ENCODE data around the gene TPK1. TPM values are rescaled to one million over a fixed set of nuclear protein-coding genes. Genes with fewer than 3 reads are reported as not detected.

The TPK1 gene
- total RNA-seq, 1 donor from 2014 or later: 7.3 TPM

DNA sequence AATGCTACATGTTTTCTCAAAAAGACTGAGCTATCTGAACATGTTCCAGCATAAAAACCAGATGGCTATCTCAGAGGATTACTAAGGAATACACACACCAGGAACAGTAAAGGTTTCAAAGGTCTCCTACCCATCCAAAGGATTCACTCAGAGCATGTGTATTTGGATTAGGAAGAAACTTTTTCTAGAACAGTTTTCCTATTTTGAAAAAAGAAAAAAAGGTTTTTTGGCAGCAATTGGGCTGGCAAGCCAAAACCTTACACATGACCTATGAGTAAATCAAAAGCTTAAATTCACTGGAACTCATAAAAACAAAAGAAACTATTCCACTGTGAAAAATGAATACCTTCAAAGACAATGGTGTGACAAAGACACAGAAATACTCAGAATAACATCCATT is 9.6 kb downstream of the TPK1 start:
- Histone ChIP-seq H3K27me3 (ENCODE audit: control insufficient read depth in 3 of 3, insufficient read depth in 3 of 3, low read length in 3 of 3) (no peaks in the 10 kb centered on the region), H3K36me3 (ENCODE audit: control insufficient read depth in 3 of 3, insufficient read depth in 3 of 3, low read length in 3 of 3) (no peaks in the 10 kb centered on the region), H3K9me3 (ENCODE audit: control insufficient read depth in 3 of 3, low read length in 3 of 3) (no peaks in the 10 kb centered on the region), H3K27ac (ENCODE audit: low read depth, low read length) (no peak overlapping the region), H3K4me1 (ENCODE audit: control insufficient read depth in 3 of 3, insufficient read depth in 3 of 3, low read length in 3 of 3) (peaks cover 0 to 3% (median 0%) of the 10 kb centered on the region in 3 donors), H3K4me3 (ENCODE audit: low read length in 3 of 3) (no peak overlapping the region), H3K9ac (ENCODE audit: low read depth in 1 of 3, low read length in 3 of 3) (no peak overlapping the region)

DNA sequence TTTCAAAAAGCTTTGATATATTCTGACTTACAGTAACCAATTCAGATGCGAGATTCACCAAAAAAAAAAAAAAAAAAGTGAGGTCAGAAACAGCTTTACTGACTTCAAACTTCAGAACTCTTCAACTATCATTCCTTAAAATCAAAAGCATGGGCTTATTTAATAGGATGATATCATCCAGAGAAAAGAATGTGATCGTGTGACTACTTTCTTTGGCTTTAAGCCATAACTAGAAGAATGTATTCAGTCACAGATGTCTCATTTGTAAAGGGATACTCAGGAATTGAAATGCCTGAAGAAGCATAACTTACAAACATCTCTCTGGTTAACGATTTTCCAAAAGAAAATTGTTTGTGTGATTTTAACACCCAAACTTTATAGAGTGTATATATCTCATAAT is 11.5 kb downstream of the TPK1 start:
- no peak overlapping the region for H3K4me3 ChIP-seq (ENCODE audit: low read length in 3 of 3)
- H3K27ac ChIP-seq (ENCODE audit: low read depth, low read length): no peak overlapping the region
- peaks cover 0 to 3% (median 0%) of the 10 kb centered on the region in 3 donors for H3K4me1 ChIP-seq (ENCODE audit: control insufficient read depth in 3 of 3, insufficient read depth in 3 of 3, low read length in 3 of 3)
- no peaks in the 10 kb centered on the region for H3K36me3 ChIP-seq (ENCODE audit: control insufficient read depth in 3 of 3, insufficient read depth in 3 of 3, low read length in 3 of 3)
- no peaks in the 10 kb centered on the region for H3K27me3 ChIP-seq (ENCODE audit: control insufficient read depth in 3 of 3, insufficient read depth in 3 of 3, low read length in 3 of 3)
- H3K9ac ChIP-seq (ENCODE audit: low read depth in 1 of 3, low read length in 3 of 3): no peak overlapping the region
- H3K9me3 ChIP-seq (ENCODE audit: control insufficient read depth in 3 of 3, low read length in 3 of 3): no peaks in the 10 kb centered on the region

DNA sequence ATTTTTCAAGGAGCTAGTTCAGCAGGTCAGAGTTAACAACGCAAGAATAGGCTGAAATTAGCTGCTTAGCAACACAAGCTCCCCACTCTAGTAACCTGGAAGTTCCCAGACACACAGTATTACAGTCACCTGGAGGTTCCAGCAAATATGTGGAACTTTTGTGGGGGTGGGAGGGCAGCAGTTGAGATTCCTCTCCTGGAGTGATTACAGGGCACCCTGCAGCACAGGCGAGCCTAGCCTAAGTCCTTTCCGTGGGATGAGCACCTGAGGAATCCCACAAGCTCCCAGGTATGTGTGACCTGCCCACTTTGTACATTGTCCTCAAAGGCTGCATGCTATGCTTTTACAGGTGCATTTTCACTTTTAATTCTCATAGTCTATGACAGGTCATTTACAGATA is 13.6 kb downstream of the TPK1 start:
- no peak overlapping the region for H3K4me3 ChIP-seq (ENCODE audit: low read length in 3 of 3)
- H3K36me3 ChIP-seq (ENCODE audit: control insufficient read depth in 3 of 3, insufficient read depth in 3 of 3, low read length in 3 of 3): no peaks in the 10 kb centered on the region
- H3K27ac ChIP-seq (ENCODE audit: low read depth, low read length): no peak overlapping the region
- no peaks in the 10 kb centered on the region for H3K9me3 ChIP-seq (ENCODE audit: control insufficient read depth in 3 of 3, low read length in 3 of 3)
- no peak overlapping the region for H3K9ac ChIP-seq (ENCODE audit: low read depth in 1 of 3, low read length in 3 of 3)
- peaks cover 3 to 5% (median 5%) of the 10 kb centered on the region in 3 donors for H3K4me1 ChIP-seq (ENCODE audit: control insufficient read depth in 3 of 3, insufficient read depth in 3 of 3, low read length in 3 of 3)
- H3K27me3 ChIP-seq (ENCODE audit: control insufficient read depth in 3 of 3, insufficient read depth in 3 of 3, low read length in 3 of 3): no peaks in the 10 kb centered on the region

DNA sequence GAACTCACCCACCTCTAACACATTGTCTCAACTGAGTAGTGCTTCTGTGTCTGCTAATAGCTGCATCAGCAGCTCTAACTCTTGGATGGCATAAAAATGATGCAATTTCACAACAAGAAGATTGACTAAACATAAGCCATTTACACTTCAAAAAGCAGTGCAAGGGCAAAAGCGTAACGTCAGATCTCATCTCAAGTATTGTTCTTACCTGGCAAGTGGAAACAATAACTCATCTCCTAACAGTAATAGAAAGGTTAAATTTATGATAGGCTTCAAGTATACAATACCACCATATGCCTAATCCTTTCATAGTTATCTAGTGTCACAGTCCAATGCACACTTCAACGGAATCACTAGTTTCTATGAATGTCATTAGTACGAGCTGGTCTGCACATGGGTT is 14.8 kb downstream of the TPK1 start:
- Histone ChIP-seq H3K4me3 (ENCODE audit: low read length in 3 of 3) (no peak overlapping the region), H3K4me1 (ENCODE audit: control insufficient read depth in 3 of 3, insufficient read depth in 3 of 3, low read length in 3 of 3) (peaks cover 3 to 5% (median 5%) of the 10 kb centered on the region in 3 donors), H3K27ac (ENCODE audit: low read depth, low read length) (no peak overlapping the region), H3K9ac (ENCODE audit: low read depth in 1 of 3, low read length in 3 of 3) (no peak overlapping the region), H3K36me3 (ENCODE audit: control insufficient read depth in 3 of 3, insufficient read depth in 3 of 3, low read length in 3 of 3) (no peaks in the 10 kb centered on the region), H3K27me3 (ENCODE audit: control insufficient read depth in 3 of 3, insufficient read depth in 3 of 3, low read length in 3 of 3) (no peaks in the 10 kb centered on the region), H3K9me3 (ENCODE audit: control insufficient read depth in 3 of 3, low read length in 3 of 3) (no peaks in the 10 kb centered on the region)

DNA sequence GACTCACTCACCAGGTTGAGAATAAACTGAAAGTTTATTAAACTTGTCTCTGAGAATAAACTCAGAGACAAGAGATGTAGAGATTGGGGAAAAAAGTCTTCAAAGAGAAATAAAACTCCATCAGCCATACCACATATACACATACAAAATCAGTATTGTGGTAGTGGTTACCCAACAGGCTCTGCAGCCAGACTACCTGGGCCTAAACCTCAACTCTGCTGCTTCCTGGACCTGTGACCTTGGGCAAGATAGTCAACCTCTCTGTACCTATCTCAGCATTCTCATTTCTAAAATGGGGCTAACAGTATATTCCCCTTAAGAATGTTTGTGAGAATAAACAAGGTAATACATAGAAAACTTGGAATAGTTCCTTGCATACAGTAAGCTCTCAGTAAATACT is 15.3 kb downstream of the TPK1 start:
- no peak overlapping the region for H3K9ac ChIP-seq (ENCODE audit: low read depth in 1 of 3, low read length in 3 of 3)
- no peak overlapping the region for H3K27ac ChIP-seq (ENCODE audit: low read depth, low read length)
- no peaks in the 10 kb centered on the region for H3K9me3 ChIP-seq (ENCODE audit: control insufficient read depth in 3 of 3, low read length in 3 of 3)
- no peaks in the 10 kb centered on the region for H3K27me3 ChIP-seq (ENCODE audit: control insufficient read depth in 3 of 3, insufficient read depth in 3 of 3, low read length in 3 of 3)
- H3K36me3 ChIP-seq (ENCODE audit: control insufficient read depth in 3 of 3, insufficient read depth in 3 of 3, low read length in 3 of 3): no peaks in the 10 kb centered on the region
- H3K4me1 ChIP-seq (ENCODE audit: control insufficient read depth in 3 of 3, insufficient read depth in 3 of 3, low read length in 3 of 3): peaks cover 3 to 5% (median 5%) of the 10 kb centered on the region in 3 donors
- H3K4me3 ChIP-seq (ENCODE audit: low read length in 3 of 3): no peak overlapping the region

DNA sequence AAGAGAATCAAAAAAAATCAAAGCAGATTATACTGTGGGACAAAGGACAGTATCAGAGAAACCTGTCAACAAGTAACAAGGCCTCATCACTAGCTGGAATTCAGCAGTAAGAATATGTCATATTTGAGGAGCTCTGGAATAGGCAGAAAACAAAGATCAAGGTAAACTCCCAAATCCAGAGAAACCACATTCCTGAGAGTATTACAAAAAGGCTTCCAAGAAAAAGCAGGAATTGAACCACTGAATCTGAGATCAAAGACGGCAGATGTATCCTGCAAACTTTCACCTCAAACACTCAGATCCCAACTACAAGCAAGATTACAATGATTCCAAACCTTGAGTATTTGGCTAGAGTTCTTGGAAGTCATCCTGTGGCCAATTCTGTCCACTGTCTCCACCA is 16.3 kb downstream of the TPK1 start:
- H3K9ac ChIP-seq (ENCODE audit: low read depth in 1 of 3, low read length in 3 of 3): no peak overlapping the region
- H3K36me3 ChIP-seq (ENCODE audit: control insufficient read depth in 3 of 3, insufficient read depth in 3 of 3, low read length in 3 of 3): no peaks in the 10 kb centered on the region
- peaks cover 3 to 5% (median 5%) of the 10 kb centered on the region in 3 donors for H3K4me1 ChIP-seq (ENCODE audit: control insufficient read depth in 3 of 3, insufficient read depth in 3 of 3, low read length in 3 of 3)
- no peaks in the 10 kb centered on the region for H3K9me3 ChIP-seq (ENCODE audit: control insufficient read depth in 3 of 3, low read length in 3 of 3)
- H3K4me3 ChIP-seq (ENCODE audit: low read length in 3 of 3): no peak overlapping the region
- no peak overlapping the region for H3K27ac ChIP-seq (ENCODE audit: low read depth, low read length)
- no peaks in the 10 kb centered on the region for H3K27me3 ChIP-seq (ENCODE audit: control insufficient read depth in 3 of 3, insufficient read depth in 3 of 3, low read length in 3 of 3)

DNA sequence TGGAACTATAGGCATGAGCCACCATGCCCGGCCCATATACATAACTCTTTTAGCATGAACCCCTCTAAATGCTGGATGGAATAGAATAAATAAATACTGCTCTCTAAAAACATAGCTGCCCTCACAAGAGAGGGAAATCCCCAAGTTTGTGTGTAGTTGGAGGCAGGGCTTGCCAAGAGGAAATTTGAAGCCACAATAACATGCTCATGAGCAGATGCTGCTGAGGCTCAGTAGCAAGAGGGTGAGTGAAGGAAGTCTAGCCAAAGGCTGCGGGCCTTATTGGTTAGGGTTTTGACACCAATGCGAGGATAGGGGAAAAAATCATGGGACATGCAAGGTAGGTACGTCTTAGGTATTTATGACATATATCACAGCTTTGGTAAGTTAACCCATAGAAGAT is 17.3 kb downstream of the TPK1 start:
- no peaks in the 10 kb centered on the region for H3K9me3 ChIP-seq (ENCODE audit: control insufficient read depth in 3 of 3, low read length in 3 of 3)
- H3K27me3 ChIP-seq (ENCODE audit: control insufficient read depth in 3 of 3, insufficient read depth in 3 of 3, low read length in 3 of 3): no peaks in the 10 kb centered on the region
- no peak overlapping the region for H3K27ac ChIP-seq (ENCODE audit: low read depth, low read length)
- no peak overlapping the region for H3K9ac ChIP-seq (ENCODE audit: low read depth in 1 of 3, low read length in 3 of 3)
- H3K36me3 ChIP-seq (ENCODE audit: control insufficient read depth in 3 of 3, insufficient read depth in 3 of 3, low read length in 3 of 3): no peaks in the 10 kb centered on the region
- peaks cover 0 to 5% (median 5%) of the 10 kb centered on the region in 3 donors for H3K4me1 ChIP-seq (ENCODE audit: control insufficient read depth in 3 of 3, insufficient read depth in 3 of 3, low read length in 3 of 3)
- no peak overlapping the region for H3K4me3 ChIP-seq (ENCODE audit: low read length in 3 of 3)

DNA sequence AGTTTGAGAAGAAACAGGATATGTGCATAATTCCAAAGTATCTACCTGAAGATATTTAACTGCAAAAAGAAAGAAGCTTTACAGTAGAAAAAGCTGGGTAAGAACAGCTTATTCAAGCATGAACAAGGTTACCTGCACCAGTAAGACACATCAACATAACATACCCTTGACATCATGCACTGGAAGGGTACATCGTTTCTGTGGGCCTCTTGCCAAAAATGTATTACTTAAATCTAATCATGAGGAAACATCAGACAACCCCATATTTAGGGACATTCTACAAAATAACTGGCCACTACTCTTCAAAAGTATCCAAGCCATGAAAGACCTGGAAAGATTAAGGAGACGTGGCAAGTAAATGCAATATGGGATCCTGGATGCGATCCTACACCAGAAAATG is 18.9 kb downstream of the TPK1 start:
- Histone ChIP-seq H3K9ac (ENCODE audit: low read depth in 1 of 3, low read length in 3 of 3) (no peak overlapping the region), H3K27ac (ENCODE audit: low read depth, low read length) (no peak overlapping the region), H3K27me3 (ENCODE audit: control insufficient read depth in 3 of 3, insufficient read depth in 3 of 3, low read length in 3 of 3) (no peaks in the 10 kb centered on the region), H3K36me3 (ENCODE audit: control insufficient read depth in 3 of 3, insufficient read depth in 3 of 3, low read length in 3 of 3) (no peaks in the 10 kb centered on the region), H3K9me3 (ENCODE audit: control insufficient read depth in 3 of 3, low read length in 3 of 3) (no peaks in the 10 kb centered on the region), H3K4me1 (ENCODE audit: control insufficient read depth in 3 of 3, insufficient read depth in 3 of 3, low read length in 3 of 3) (peaks cover 0 to 5% (median 5%) of the 10 kb centered on the region in 3 donors), H3K4me3 (ENCODE audit: low read length in 3 of 3) (no peak overlapping the region)

DNA sequence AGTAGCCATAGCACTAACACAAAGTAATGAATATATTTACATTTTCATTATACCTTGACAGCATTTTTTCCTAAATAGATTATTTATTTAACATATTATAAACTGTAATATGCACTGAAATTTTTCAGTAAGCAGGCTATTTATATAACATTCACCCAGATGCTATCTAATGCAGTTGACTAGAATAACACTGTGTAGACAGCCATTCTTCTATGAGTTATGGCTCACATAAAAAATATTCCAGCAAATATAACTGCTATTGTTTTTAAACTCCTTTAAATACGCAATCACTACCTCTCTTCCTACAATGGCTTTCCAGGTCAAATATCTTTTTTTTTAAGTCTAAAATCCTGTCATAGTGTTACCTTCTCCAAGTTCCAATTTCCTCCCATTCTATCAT is 21.6 kb downstream of the TPK1 start:
- Histone ChIP-seq H3K36me3 (ENCODE audit: control insufficient read depth in 3 of 3, insufficient read depth in 3 of 3, low read length in 3 of 3) (no peaks in the 10 kb centered on the region), H3K4me1 (ENCODE audit: control insufficient read depth in 3 of 3, insufficient read depth in 3 of 3, low read length in 3 of 3) (peaks cover 0 to 5% (median 5%) of the 10 kb centered on the region in 3 donors), H3K4me3 (ENCODE audit: low read length in 3 of 3) (no peak overlapping the region), H3K27ac (ENCODE audit: low read depth, low read length) (no peak overlapping the region), H3K9ac (ENCODE audit: low read depth in 1 of 3, low read length in 3 of 3) (no peak overlapping the region), H3K9me3 (ENCODE audit: control insufficient read depth in 3 of 3, low read length in 3 of 3) (no peaks in the 10 kb centered on the region), H3K27me3 (ENCODE audit: control insufficient read depth in 3 of 3, insufficient read depth in 3 of 3, low read length in 3 of 3) (no peaks in the 10 kb centered on the region)

DNA sequence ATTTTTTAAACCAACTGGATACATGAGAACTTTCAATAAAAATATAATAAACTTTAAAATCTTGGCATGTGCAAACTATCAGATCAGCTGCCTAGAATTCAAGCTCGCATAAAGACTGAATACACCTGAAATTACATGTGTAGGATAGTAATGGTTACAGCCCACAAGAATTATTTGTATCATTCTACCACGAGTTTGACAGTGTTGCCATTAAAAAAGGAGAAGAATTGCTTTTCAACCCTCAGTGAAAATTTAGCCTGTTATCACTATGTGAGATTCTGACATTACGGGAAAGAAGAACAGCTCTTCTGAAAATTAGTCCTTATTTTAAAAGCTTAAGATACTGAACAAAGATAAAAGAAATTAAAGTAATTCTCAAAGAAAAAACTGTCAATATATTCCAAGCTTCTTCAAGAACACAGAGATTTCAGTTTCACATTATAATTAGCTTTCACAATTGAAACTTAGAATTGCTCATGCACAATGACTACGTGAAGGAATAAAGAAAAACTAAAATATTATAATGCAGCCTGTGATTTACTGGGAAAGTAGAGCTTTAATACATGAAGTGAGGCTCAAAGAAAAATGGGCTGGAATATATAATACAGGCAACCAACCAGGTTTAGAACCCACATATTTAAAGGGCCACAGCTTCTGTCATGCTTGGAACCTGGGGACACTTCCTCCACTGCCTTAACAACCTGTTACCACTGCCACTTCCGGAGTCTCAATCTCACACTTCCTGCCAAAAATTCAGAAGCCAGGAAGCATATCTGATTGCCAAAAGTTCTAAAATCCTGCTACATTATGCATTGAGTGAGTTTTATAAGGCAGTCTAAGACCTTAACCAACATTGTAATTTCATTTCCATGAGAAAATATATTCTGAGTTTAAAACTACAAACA is 23.2 kb downstream of the TPK1 start:
- no peak overlapping the region for H3K4me3 ChIP-seq (ENCODE audit: low read length in 3 of 3)
- H3K36me3 ChIP-seq (ENCODE audit: control insufficient read depth in 3 of 3, insufficient read depth in 3 of 3, low read length in 3 of 3): no peaks in the 10 kb centered on the region
- H3K4me1 ChIP-seq (ENCODE audit: control insufficient read depth in 3 of 3, insufficient read depth in 3 of 3, low read length in 3 of 3): no peaks in the 10 kb centered on the region
- no peaks in the 10 kb centered on the region for H3K27me3 ChIP-seq (ENCODE audit: control insufficient read depth in 3 of 3, insufficient read depth in 3 of 3, low read length in 3 of 3)
- no peak overlapping the region for H3K27ac ChIP-seq (ENCODE audit: low read depth, low read length)
- H3K9ac ChIP-seq (ENCODE audit: low read depth in 1 of 3, low read length in 3 of 3): no peak overlapping the region
- no peaks in the 10 kb centered on the region for H3K9me3 ChIP-seq (ENCODE audit: control insufficient read depth in 3 of 3, low read length in 3 of 3)
